Bronchial epithelial cell (primary cell): ENCODE measurements around the gene SIAH2. TPM values are rescaled to one million over a fixed set of nuclear protein-coding genes. Genes with fewer than 3 reads are reported as not detected.

ENCODE experiments used
- DNase-seq: peaks from one replicate; pipeline ENCODE4 v3.0.0-alpha.2; 2010; ENCODE audit warnings: low read depth
- FAIRE-seq: peaks from 2 replicates; lab custom pipeline; 2011; peaks lifted over from hg19 to GRCh38; lab: Jason Lieb, UNC
- H3K27me3 ChIP-seq: 2 replicates; pipeline ENCODE4 v1.5.1; 2011; ENCODE audit warnings: low read length; ENCODE audit not compliant: control insufficient read depth, insufficient read depth
- H3K36me3 ChIP-seq: 2 replicates; pipeline ENCODE4 v1.5.1; 2011; ENCODE audit warnings: low read length; ENCODE audit not compliant: control insufficient read depth, insufficient read depth
- H3K4me3 ChIP-seq: 2 replicates; pipeline ENCODE4 v1.5.1; 2011; ENCODE audit warnings: mild to moderate bottlenecking, low read depth, low read length, control low read depth
- total RNA-seq: library from RNA; depleted of rRNA; stranded (reverse); fragments of >200 nt; gene quantifications from 2 replicates; pipeline ENCODE4 v1.2.1, GENCODE V29; 2014
- TF ChIP-seq, protein P1 (sequence below): IDR thresholded peaks from 2 replicates; pipeline ENCODE4 v1.5.1; 2011; ENCODE audit warnings: mild to moderate bottlenecking, moderate library complexity, low read length, control low read depth, inconsistent platforms; ENCODE audit not compliant: insufficient read depth, severe bottlenecking

Gene SIAH2
- total RNA-seq, 1 donor from 2014 or later: 36.1 TPM

GRCh38 chr3:150741497-150742140, 21.4 kb downstream of the SIAH2 start:
- Histone ChIP-seq H3K4me3 (no peak overlapping the region), H3K27me3 (no peaks in the 10 kb centered on the region), H3K36me3 (peaks cover 8% of the 10 kb centered on the region)
- FAIRE-seq (no peak), DNase-seq (no peak)
- TF ChIP-seq, protein P1, sequence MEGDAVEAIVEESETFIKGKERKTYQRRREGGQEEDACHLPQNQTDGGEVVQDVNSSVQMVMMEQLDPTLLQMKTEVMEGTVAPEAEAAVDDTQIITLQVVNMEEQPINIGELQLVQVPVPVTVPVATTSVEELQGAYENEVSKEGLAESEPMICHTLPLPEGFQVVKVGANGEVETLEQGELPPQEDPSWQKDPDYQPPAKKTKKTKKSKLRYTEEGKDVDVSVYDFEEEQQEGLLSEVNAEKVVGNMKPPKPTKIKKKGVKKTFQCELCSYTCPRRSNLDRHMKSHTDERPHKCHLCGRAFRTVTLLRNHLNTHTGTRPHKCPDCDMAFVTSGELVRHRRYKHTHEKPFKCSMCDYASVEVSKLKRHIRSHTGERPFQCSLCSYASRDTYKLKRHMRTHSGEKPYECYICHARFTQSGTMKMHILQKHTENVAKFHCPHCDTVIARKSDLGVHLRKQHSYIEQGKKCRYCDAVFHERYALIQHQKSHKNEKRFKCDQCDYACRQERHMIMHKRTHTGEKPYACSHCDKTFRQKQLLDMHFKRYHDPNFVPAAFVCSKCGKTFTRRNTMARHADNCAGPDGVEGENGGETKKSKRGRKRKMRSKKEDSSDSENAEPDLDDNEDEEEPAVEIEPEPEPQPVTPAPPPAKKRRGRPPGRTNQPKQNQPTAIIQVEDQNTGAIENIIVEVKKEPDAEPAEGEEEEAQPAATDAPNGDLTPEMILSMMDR: no peak

- TF ChIP-seq, protein P1: no peak
- Histone ChIP-seq H3K4me3 (no peak overlapping the region), H3K27me3 (no peaks in the 10 kb centered on the region), H3K36me3 (peaks cover 6% of the 10 kb centered on the region)
- DNase-seq (no peak), FAIRE-seq (no peak)
Measured at GRCh38 chr3:150740733-150741496, 22.1 kb downstream of the SIAH2 start.

- TF ChIP-seq, protein P1: no peak
- Histone ChIP-seq H3K27me3 (no peaks in the 10 kb centered on the region), H3K36me3 (peaks cover 6% of the 10 kb centered on the region), H3K4me3 (no peak overlapping the region)
- FAIRE-seq (no peak), DNase-seq (no peak)
Measured at GRCh38 chr3:150739877-150740645, 22.9 kb downstream of the SIAH2 start.

GRCh38 chr3:150739200-150739863, 23.6 kb downstream of the SIAH2 start:
- FAIRE-seq: no peak

GRCh38 chr3:150738688-150739087, 24.3 kb downstream of the SIAH2 start:
- TF ChIP-seq, protein P1: no peak
- H3K27me3 ChIP-seq: no peaks in the 10 kb centered on the region
- no peak overlapping the region for H3K4me3 ChIP-seq
- H3K36me3 ChIP-seq: peaks cover 6% of the 10 kb centered on the region
- no peak for FAIRE-seq
- DNase-seq: peak; percentile 56

More at GRCh38 chr3:150739200-150739863, 23.6 kb downstream of the SIAH2 start:
- H3K4me3 ChIP-seq: no peak overlapping the region
- peaks cover 6% of the 10 kb centered on the region for H3K36me3 ChIP-seq
- H3K27me3 ChIP-seq: no peaks in the 10 kb centered on the region
- TF ChIP-seq, protein P1: no peak
- no peak for DNase-seq
